D341Med (cell line): ENCODE measurements around the gene CDH4.

Experiments used
- DNase-seq: peaks from one replicate; pipeline ENCODE4 v3.0.0; 2012; ENCODE audit warnings: low spot score

CDH4 gene

GRCh38 chr20:61605862-61606557 lies 353.9 kb downstream of the CDH4 start:
- DNase-seq = no peak

- no peak for DNase-seq
Measured at GRCh38 chr20:61608275-61609085, 356.4 kb downstream of the CDH4 start.

DNA sequence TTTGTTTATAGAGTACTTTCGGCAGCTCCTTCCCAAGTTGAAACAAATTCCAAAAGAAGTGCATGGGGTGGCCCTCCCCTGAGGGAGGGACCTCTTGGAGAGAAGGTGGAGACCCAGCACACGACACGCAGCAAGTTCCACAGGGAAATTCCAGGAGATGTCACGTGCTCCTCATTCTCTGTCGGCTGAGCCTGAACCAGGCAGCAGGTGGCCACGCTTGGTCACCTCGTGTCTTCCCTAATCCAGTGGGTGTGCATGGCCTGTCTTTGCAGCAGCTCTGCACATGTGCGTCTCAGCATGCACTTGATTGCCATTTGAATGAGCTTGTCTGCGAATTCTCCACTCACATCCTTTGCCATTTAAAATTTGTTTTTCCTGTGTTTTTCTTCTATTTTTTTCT lies 357.4 kb downstream of the CDH4 start:
- DNase-seq = no peak

GRCh38 chr20:61611401-61612180 lies 359.5 kb downstream of the CDH4 start:
- no peak for DNase-seq

GRCh38 chr20:61613917-61614705 lies 362.1 kb downstream of the CDH4 start:
- DNase-seq = no peak

- no peak for DNase-seq
Measured at GRCh38 chr20:61614706-61615100, 362.6 kb downstream of the CDH4 start.

GRCh38 chr20:61615806-61616205 lies 363.7 kb downstream of the CDH4 start:
- DNase-seq = no peak

- no peak for DNase-seq
Measured at GRCh38 chr20:61619751-61620150, 367.7 kb downstream of the CDH4 start.

DNA sequence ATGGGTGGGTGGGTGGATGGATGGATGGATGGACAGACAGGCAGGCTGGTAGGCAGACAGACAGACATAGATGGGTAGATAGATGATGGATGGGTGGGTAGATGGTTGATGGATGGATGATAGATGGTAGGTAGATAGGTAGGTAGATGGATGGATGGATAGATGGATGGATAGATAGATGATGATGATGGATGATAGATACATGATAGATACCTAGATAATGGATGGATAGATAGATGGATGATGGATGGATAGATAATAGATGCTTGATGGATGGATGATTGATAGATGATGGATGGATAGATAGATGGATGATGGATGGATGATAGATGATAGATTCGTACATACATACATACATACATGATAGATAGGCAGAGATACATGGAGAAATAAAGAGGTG lies 368.1 kb downstream of the CDH4 start:
- no peak for DNase-seq

- DNase-seq = no peak
Measured at GRCh38 chr20:61621035-61621730, 369.1 kb downstream of the CDH4 start.

DNA sequence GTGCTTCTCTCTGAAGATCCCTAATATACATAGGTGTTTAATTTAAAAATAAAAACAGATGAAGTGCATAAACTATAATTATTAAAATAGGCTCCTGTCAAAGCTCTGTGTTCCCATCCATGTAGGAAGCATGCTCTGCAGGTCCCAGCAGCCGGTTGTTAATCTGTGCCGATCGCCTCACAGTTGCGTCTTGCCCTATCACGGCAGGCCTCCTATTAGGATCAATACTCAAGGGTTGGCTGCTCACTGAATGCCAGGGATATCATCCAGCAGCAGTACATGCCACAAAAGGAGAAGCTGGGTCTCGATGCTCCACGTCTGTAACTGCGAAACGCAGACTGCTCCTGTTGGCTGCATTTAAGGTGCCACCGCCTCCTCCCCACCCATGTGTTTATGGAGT lies 369.8 kb downstream of the CDH4 start:
- DNase-seq = no peak

DNA sequence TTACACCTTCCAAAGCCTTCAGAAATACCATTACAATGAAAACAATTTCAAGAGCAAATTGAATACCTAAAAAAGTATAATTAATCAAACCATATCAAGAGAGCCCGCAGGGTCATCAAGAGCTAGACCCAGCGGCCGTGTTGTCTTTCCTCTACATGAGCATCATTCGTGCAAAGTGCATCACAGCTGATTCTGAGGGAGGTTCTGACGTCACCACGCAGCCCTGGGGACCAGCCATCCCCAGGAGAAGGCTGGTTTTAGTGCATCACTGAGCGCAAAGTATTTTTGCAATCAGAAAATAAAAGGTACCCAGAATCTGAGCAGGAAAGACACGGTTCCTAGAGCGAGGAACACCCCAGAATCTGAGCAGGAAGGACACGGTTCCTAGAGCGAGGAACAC lies 371.4 kb downstream of the CDH4 start:
- DNase-seq = no peak

DNA sequence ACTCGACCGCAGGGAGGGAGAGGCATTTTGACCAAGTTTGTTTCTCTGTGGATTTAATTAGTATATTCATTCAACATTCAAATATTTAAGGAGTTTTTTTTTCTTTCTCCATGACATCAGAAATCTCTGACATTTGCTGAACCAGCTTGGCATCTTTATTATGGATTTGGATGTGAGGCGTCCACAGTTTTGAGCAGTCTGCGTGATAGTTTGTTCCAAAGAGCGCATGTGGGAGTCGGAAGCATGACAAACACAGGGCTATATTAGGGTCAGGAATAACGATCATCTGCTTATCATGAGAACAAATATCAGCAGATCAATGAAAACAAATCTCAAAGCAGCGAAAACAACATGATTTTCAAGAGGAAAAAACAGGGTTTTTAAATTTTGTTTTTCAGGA lies 373.2 kb downstream of the CDH4 start:
- no peak for DNase-seq

GRCh38 chr20:61626412-61626811 lies 374.4 kb downstream of the CDH4 start:
- DNase-seq = no peak

GRCh38 chr20:61627791-61628415 lies 375.8 kb downstream of the CDH4 start:
- DNase-seq = no peak

GRCh38 chr20:61628480-61628879 lies 376.4 kb downstream of the CDH4 start:
- no peak for DNase-seq

GRCh38 chr20:61628901-61629601 lies 377.0 kb downstream of the CDH4 start:
- DNase-seq = no peak

GRCh38 chr20:61629602-61630390 lies 377.7 kb downstream of the CDH4 start:
- DNase-seq = no peak

GRCh38 chr20:61630391-61630650 lies 378.3 kb downstream of the CDH4 start:
- no peak for DNase-seq

- DNase-seq = no peak
Measured at GRCh38 chr20:61630816-61631215, 378.8 kb downstream of the CDH4 start.
